ENCODE data around the gene ILK. TPM values are rescaled to one million over a fixed set of nuclear protein-coding genes. Genes with fewer than 3 reads are reported as not detected.

ILK gene
- total RNA-seq, 2 donors from 2014 or later: 82.8 to 137 TPM

GRCh38 chr11:6646576-6646917 lies 43.0 kb downstream of the ILK start:
- no peak for DNase-seq
- peak overlapping the region in 1 of 4 donors; percentile 30 for H3K27ac ChIP-seq
- WGBS, 2 donors: 55 to 63% methylated on average over 3 of the region's 3 CpGs

DNA sequence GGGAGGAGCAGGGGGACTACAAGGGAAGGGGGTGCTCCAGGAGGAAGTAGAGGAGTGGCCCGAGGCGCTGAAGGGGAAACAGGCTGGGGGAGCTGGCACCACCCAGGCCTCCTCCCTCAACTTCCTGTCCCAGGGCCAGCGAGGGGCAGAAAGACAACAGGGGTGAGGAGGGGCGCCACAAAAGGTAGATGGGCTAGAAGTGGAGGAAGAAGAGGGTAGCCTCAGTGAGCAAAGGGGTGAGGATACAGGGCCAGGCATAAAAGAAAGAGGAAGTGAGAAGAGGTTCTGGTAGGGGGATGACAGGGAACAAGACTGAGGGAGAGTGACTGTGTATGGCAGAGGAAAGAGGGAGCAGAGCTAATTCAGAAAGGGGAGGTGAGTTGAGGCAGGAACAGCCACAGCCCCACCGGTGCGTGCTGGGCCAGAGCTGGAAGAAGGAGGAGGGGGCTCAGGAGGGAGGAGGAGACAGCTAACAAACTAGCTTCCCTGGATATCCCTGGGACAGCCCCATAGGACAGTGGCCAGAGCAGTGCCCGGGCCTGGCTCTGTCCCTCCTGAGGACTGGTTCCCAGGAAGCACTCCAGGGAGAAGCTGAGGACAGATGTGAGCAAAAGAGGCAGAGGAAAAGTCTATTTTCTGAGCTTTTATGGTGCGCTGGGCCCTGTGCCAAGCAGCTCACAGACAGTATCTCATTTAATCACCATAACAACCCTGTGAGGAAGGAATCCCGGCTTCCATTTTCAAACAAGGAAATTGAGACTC lies 43.5 kb downstream of the ILK start:
- 54 to 74% methylated on average over 8 to 9 of the region's 9 CpGs for WGBS, 2 donors
- Histone ChIP-seq H3K4me3 (no peak overlapping the region), H3K9me3 (no peaks in the 10 kb centered on the region), H3K36me3 (replicated peaks in 1 of 2; ENCODE audit: insufficient read depth in 1 of 2, low read depth in 2 of 2) (no peaks in the 10 kb centered on the region), H3K4me1 (no peaks in the 10 kb centered on the region), H3K27ac (peak overlapping the region in 1 of 4 donors; percentile 30), H3K27me3 (no peaks in the 10 kb centered on the region)
- peak; percentile 26 for ATAC-seq
- no peak for TF ChIP-seq POLR2A (IDR thresholded peaks at IDR 0.05)
- TF ChIP-seq, protein P1, sequence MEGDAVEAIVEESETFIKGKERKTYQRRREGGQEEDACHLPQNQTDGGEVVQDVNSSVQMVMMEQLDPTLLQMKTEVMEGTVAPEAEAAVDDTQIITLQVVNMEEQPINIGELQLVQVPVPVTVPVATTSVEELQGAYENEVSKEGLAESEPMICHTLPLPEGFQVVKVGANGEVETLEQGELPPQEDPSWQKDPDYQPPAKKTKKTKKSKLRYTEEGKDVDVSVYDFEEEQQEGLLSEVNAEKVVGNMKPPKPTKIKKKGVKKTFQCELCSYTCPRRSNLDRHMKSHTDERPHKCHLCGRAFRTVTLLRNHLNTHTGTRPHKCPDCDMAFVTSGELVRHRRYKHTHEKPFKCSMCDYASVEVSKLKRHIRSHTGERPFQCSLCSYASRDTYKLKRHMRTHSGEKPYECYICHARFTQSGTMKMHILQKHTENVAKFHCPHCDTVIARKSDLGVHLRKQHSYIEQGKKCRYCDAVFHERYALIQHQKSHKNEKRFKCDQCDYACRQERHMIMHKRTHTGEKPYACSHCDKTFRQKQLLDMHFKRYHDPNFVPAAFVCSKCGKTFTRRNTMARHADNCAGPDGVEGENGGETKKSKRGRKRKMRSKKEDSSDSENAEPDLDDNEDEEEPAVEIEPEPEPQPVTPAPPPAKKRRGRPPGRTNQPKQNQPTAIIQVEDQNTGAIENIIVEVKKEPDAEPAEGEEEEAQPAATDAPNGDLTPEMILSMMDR (IDR thresholded peaks at IDR 0.05): no peak
- intact Hi-C loops (cut with DNase I): no loop called here
- no peak for DNase-seq

More at GRCh38 chr11:6646576-6646917, 43.0 kb downstream of the ILK start:
- Histone ChIP-seq H3K9me3 (no peaks in the 10 kb centered on the region), H3K36me3 (replicated peaks in 1 of 2; ENCODE audit: insufficient read depth in 1 of 2, low read depth in 2 of 2) (no peaks in the 10 kb centered on the region), H3K4me1 (no peaks in the 10 kb centered on the region), H3K27me3 (no peaks in the 10 kb centered on the region), H3K4me3 (no peak overlapping the region)
- TF ChIP-seq, protein P1 (IDR thresholded peaks at IDR 0.05): no peak
- no peak for TF ChIP-seq POLR2A (IDR thresholded peaks at IDR 0.05)
- peak; percentile 15 for ATAC-seq
- intact Hi-C loops (cut with DNase I): no loop called here

- Histone ChIP-seq H3K4me1 (no peaks in the 10 kb centered on the region), H3K36me3 (replicated peaks in 1 of 2; ENCODE audit: insufficient read depth in 1 of 2, low read depth in 2 of 2) (no peaks in the 10 kb centered on the region), H3K9me3 (no peaks in the 10 kb centered on the region), H3K27ac (peak overlapping the region in 1 of 4 donors; percentile 30), H3K4me3 (no peak overlapping the region), H3K27me3 (no peaks in the 10 kb centered on the region)
- intact Hi-C loops (cut with DNase I): no loop called here
- 86 to 100% methylated on average over 2 of the region's 2 CpGs for WGBS, 2 donors
- ATAC-seq (no peak), DNase-seq (no peak)
- TF ChIP-seq, protein P1 (IDR thresholded peaks at IDR 0.05): no peak
- TF ChIP-seq POLR2A (IDR thresholded peaks at IDR 0.05): no peak
These were observed 44.3 kb downstream of the ILK start for GRCh38 chr11:6647836-6648235.

GRCh38 chr11:6648501-6648900 lies 44.9 kb downstream of the ILK start:
- H3K27me3 ChIP-seq: no peaks in the 10 kb centered on the region
- TF ChIP-seq, protein P1 (IDR thresholded peaks at IDR 0.05): no peak
- TF ChIP-seq POLR2A (IDR thresholded peaks at IDR 0.05): no peak
- intact Hi-C loops (cut with DNase I): no loop called here
- ATAC-seq: no peak
- no peaks in the 10 kb centered on the region for H3K9me3 ChIP-seq
- no peak overlapping the region for H3K4me3 ChIP-seq
- WGBS, 2 donors: 63% methylated on average over 1 of the region's 1 CpG
- no peak for DNase-seq
- H3K27ac ChIP-seq: no peak overlapping the region
- no peaks in the 10 kb centered on the region for H3K36me3 ChIP-seq (replicated peaks in 1 of 2; ENCODE audit: insufficient read depth in 1 of 2, low read depth in 2 of 2)
- no peaks in the 10 kb centered on the region for H3K4me1 ChIP-seq

GRCh38 chr11:6650104-6650503 lies 46.5 kb downstream of the ILK start:
- Histone ChIP-seq H3K36me3 (replicated peaks in 1 of 2; ENCODE audit: insufficient read depth in 1 of 2, low read depth in 2 of 2) (no peaks in the 10 kb centered on the region), H3K4me1 (peaks cover 11% of the 10 kb centered on the region), H3K4me3 (no peak overlapping the region), H3K9me3 (no peaks in the 10 kb centered on the region), H3K27ac (no peak overlapping the region), H3K27me3 (no peaks in the 10 kb centered on the region)
- ATAC-seq: no peak
- TF ChIP-seq, protein P1 (IDR thresholded peaks at IDR 0.05): no peak
- TF ChIP-seq POLR2A (IDR thresholded peaks at IDR 0.05): no peak
- DNase-seq: no peak
- intact Hi-C loops (cut with DNase I): no loop called here

Measured in body of pancreas (tissue), 4 donors.